Neural cell (in vitro differentiated cells): ENCODE results near the gene ATP5MK. TPM values are rescaled to one million over a fixed set of nuclear protein-coding genes. Genes with fewer than 3 reads are reported as not detected.

ENCODE experiments used
- H2AFZ ChIP-seq: fragments of 200-600, 300-800 bp; sonication (generic), shearing (Covaris generic); 2 replicates; pipeline ENCODE4 v1.6.0; 2014; ENCODE audit warnings: low read depth, mild to moderate bottlenecking, antibody characterized with exemption, low read length, moderate library complexity
- H3F3A ChIP-seq: fragments of 200-600 bp; shearing (Covaris generic); 2 replicates; pipeline ENCODE4 v1.6.1; 2016; ENCODE audit warnings: mild to moderate bottlenecking, moderate library complexity, mixed read lengths, antibody characterized with exemption, low read length; ENCODE audit not compliant: insufficient read depth, poor library complexity, severe bottlenecking
- H3K27ac ChIP-seq: fragments of 200-600, 300-800 bp; sonication (generic), shearing (Covaris generic); 2 replicates; pipeline ENCODE4 v1.5.1; 2014; ENCODE audit warnings: mild to moderate bottlenecking, low read length, moderate library complexity
- H3K27me3 ChIP-seq: fragments of 300-800, 200-600 bp; sonication (generic), shearing (Covaris generic); 2 replicates; pipeline ENCODE4 v1.6.0; 2014; ENCODE audit warnings: mild to moderate bottlenecking, low read depth, low read length, moderate library complexity; ENCODE audit not compliant: insufficient read depth
- H3K36me3 ChIP-seq: fragments of 300-800, 200-600 bp; sonication (generic), shearing (Covaris generic); 2 replicates; pipeline ENCODE4 v1.5.1; 2014; ENCODE audit warnings: mild to moderate bottlenecking, antibody characterized with exemption, low read length, moderate library complexity; ENCODE audit not compliant: insufficient read depth
- H3K4me2 ChIP-seq: fragments of 300-800, 200-600 bp; sonication (generic), shearing (Covaris generic); 2 replicates; pipeline ENCODE4 v1.6.0; 2014; ENCODE audit warnings: mild to moderate bottlenecking, low read length
- H3K4me3 ChIP-seq: fragments of 300-800, 200-600 bp; sonication (generic), shearing (Covaris generic); 2 replicates; pipeline ENCODE4 v1.5.1; 2014; ENCODE audit warnings: mild to moderate bottlenecking, low read length, moderate library complexity
- H3K79me2 ChIP-seq: fragments of 200-600 bp; shearing (Covaris generic); replicated peaks from 2 replicates; pipeline ENCODE4 v1.6.0; 2014; ENCODE audit warnings: mild to moderate bottlenecking, low read length, moderate library complexity; ENCODE audit not compliant: insufficient read depth
- H3K9ac ChIP-seq: fragments of 300-800, 200-600 bp; sonication (generic), shearing (Covaris generic); 2 replicates; pipeline ENCODE4 v1.6.1; 2016; ENCODE audit warnings: mild to moderate bottlenecking, low read length, mixed read lengths
- H3K9me2 ChIP-seq: fragments of 200-600 bp; shearing (Covaris generic); 2 replicates; pipeline ENCODE4 v1.6.1; 2016; ENCODE audit warnings: mild to moderate bottlenecking, low read length, mixed read lengths; ENCODE audit not compliant: insufficient read depth
- H3K9me3 ChIP-seq: fragments of 200-600, 300-800 bp; sonication (generic), shearing (Covaris generic); 2 replicates; pipeline ENCODE4 v1.6.1; 2016; ENCODE audit warnings: mild to moderate bottlenecking, mixed run types, low read length, moderate library complexity, mixed read lengths
- H4K20me1 ChIP-seq: fragments of 200-600 bp; shearing (Covaris generic); 2 replicates; pipeline ENCODE4 v1.6.1; 2016; ENCODE audit warnings: mild to moderate bottlenecking, mixed run types; ENCODE audit not compliant: insufficient read depth
- CTCF ChIP-seq: fragments of 450-650 bp; IDR thresholded peaks from 2 replicates; pipeline ENCODE4 v1.5.1; 2014; ENCODE audit warnings: antibody characterized with exemption, mild to moderate bottlenecking, moderate library complexity; ENCODE audit not compliant: poor library complexity, severe bottlenecking
- EP300 ChIP-seq: fragments of 450-650 bp; conservative IDR thresholded peaks from 2 replicates; pipeline ENCODE4 v1.6.1; 2014; ENCODE audit warnings: antibody characterized with exemption, mild to moderate bottlenecking, moderate library complexity; ENCODE audit not compliant: poor library complexity, severe bottlenecking
- EZH2 ChIP-seq: fragments of 200-600, 300-800 bp; shearing (Covaris generic), sonication (generic); IDR thresholded peaks from 2 replicates; pipeline ENCODE4 v1.6.1; 2014; ENCODE audit warnings: antibody characterized with exemption, low read length, borderline replicate concordance, mild to moderate bottlenecking; ENCODE audit not compliant: insufficient read depth, poor library complexity, severe bottlenecking
- MXI1 ChIP-seq: fragments of 450-650 bp; conservative IDR thresholded peaks from 2 replicates; pipeline ENCODE4 v1.6.1; 2014; ENCODE audit warnings: antibody characterized with exemption, mild to moderate bottlenecking; ENCODE audit not compliant: poor library complexity, severe bottlenecking
- POLR2AphosphoS5 ChIP-seq: IDR thresholded peaks from 2 replicates; pipeline ENCODE4 v1.6.1; 2012
- RAD21 ChIP-seq: fragments of 450-650 bp; conservative IDR thresholded peaks from 2 replicates; pipeline ENCODE4 v1.6.1; 2014; ENCODE audit warnings: antibody characterized with exemption, mild to moderate bottlenecking, moderate library complexity
- REST ChIP-seq: IDR thresholded peaks from 2 replicates; pipeline ENCODE4 v1.6.1; 2012; ENCODE audit warnings: borderline replicate concordance
- SMC3 ChIP-seq: fragments of 450-650 bp; conservative IDR thresholded peaks from 2 replicates; pipeline ENCODE4 v1.6.1; 2014; ENCODE audit warnings: antibody characterized with exemption, mild to moderate bottlenecking, moderate library complexity; ENCODE audit not compliant: poor library complexity
- TAF1 ChIP-seq: IDR thresholded peaks from 2 replicates; pipeline ENCODE4 v1.6.1; 2012; ENCODE audit warnings: low read depth
- polyA plus RNA-seq: library from polyadenylated mRNA; depleted of rRNA; stranded (reverse); fragments of >200 nt; gene quantifications from 2 replicates; pipeline ENCODE4 v1.2.3, GENCODE V29; 2014

Gene ATP5MK
- polyA plus RNA-seq, 1 donor from 2014 or later: 917 TPM

GRCh38 chr10:103442031-103442461 lies 45.8 kb upstream of the ATP5MK start:
- no peak overlapping the region for H3K27ac ChIP-seq
- no peak overlapping the region for H3K9ac ChIP-seq
- peaks cover 7% of the 10 kb centered on the region for H3K36me3 ChIP-seq
- H3K9me2 ChIP-seq: no peaks in the 10 kb centered on the region
- H3F3A ChIP-seq: no peaks in the 10 kb centered on the region
- no peak overlapping the region for H2AFZ ChIP-seq
- H3K27me3 ChIP-seq: no peaks in the 10 kb centered on the region
- no peaks in the 10 kb centered on the region for H3K9me3 ChIP-seq
- no peak overlapping the region for H3K4me3 ChIP-seq
- H4K20me1 ChIP-seq: no peaks in the 10 kb centered on the region
- no peak overlapping the region for H3K4me2 ChIP-seq
- no peak for TF ChIP-seq CTCF
- no peak for TF ChIP-seq SMC3
- no peak for TF ChIP-seq EP300
- no peak for TF ChIP-seq EZH2
- TF ChIP-seq REST: no peak
- TF ChIP-seq TAF1: no peak
- no peak for TF ChIP-seq MXI1
- no peak for TF ChIP-seq RAD21
- TF ChIP-seq POLR2AphosphoS5: no peak
- H3K79me2 ChIP-seq: no peaks in the 10 kb centered on the region

- Histone ChIP-seq H4K20me1 (no peaks in the 10 kb centered on the region), H3K4me2 (no peak overlapping the region)
- TF ChIP-seq TAF1 (no peak), RAD21 (no peak), SMC3 (no peak), POLR2AphosphoS5 (no peak), EP300 (no peak), MXI1 (no peak), EZH2 (no peak), REST (no peak), CTCF (no peak)
Observed at GRCh38 chr10:103441611-103442010, 45.3 kb upstream of the ATP5MK start.

More at GRCh38 chr10:103441611-103442010, 45.3 kb upstream of the ATP5MK start:
- Histone ChIP-seq H3K79me2 (no peaks in the 10 kb centered on the region), H3K9ac (no peak overlapping the region), H2AFZ (no peak overlapping the region), H3F3A (no peaks in the 10 kb centered on the region), H3K27me3 (no peaks in the 10 kb centered on the region), H3K27ac (no peak overlapping the region), H3K9me2 (no peaks in the 10 kb centered on the region), H3K9me3 (no peaks in the 10 kb centered on the region), H3K36me3 (peaks cover 7% of the 10 kb centered on the region), H3K4me3 (no peak overlapping the region)
